ENCODE results near the gene AK8. TPM values are rescaled to one million over a fixed set of nuclear protein-coding genes. Genes with fewer than 3 reads are reported as not detected.

AK8 gene
- total and polyA plus RNA-seq, 2 experiments from 2014 or later = 0.14 to 0.78 TPM

GRCh38 chr9:132909311-132909710 is 31.2 kb upstream of the AK8 start:
- Histone ChIP-seq H4K20me1 (replicated peaks; ENCODE audit: insufficient read depth) (0 out of 2 replicates have a peak, but pooled peaks cover 3% of the 10 kb centered on the region), H3K4me3 (no peak overlapping the region), H3K27ac (ENCODE audit: low read depth) (no peak overlapping the region), H3K4me2 (no peak overlapping the region), H3K36me3 (ENCODE audit: insufficient read depth) (peaks cover 11% of the 10 kb centered on the region), H3K4me1 (ENCODE audit: insufficient read depth) (peaks cover 5% of the 10 kb centered on the region), H3K9me2 (ENCODE audit: insufficient read depth) (no peaks in the 10 kb centered on the region), H3K27me3 (ENCODE audit: insufficient read depth) (no peaks in the 10 kb centered on the region), H3F3A (replicated peaks; ENCODE audit: low read depth) (no peaks in the 10 kb centered on the region), H3K79me2 (replicated peaks; ENCODE audit: insufficient read depth) (no peaks in the 10 kb centered on the region), H2AFZ (no peak overlapping the region)
- Mint-ChIP-seq H3K36me3 (ENCODE audit: low read depth) (peaks cover 21% of the 10 kb centered on the region), H3K27ac (no peak overlapping the region), H3K27me3 (ENCODE audit: insufficient read depth, low read depth, poor library complexity) (peaks cover 4% of the 10 kb centered on the region), H3K4me3 (no peak overlapping the region), H3K4me1 (peaks cover 6% of the 10 kb centered on the region), H3K9me3 (no peaks in the 10 kb centered on the region)
- TF ChIP-seq, protein P1, sequence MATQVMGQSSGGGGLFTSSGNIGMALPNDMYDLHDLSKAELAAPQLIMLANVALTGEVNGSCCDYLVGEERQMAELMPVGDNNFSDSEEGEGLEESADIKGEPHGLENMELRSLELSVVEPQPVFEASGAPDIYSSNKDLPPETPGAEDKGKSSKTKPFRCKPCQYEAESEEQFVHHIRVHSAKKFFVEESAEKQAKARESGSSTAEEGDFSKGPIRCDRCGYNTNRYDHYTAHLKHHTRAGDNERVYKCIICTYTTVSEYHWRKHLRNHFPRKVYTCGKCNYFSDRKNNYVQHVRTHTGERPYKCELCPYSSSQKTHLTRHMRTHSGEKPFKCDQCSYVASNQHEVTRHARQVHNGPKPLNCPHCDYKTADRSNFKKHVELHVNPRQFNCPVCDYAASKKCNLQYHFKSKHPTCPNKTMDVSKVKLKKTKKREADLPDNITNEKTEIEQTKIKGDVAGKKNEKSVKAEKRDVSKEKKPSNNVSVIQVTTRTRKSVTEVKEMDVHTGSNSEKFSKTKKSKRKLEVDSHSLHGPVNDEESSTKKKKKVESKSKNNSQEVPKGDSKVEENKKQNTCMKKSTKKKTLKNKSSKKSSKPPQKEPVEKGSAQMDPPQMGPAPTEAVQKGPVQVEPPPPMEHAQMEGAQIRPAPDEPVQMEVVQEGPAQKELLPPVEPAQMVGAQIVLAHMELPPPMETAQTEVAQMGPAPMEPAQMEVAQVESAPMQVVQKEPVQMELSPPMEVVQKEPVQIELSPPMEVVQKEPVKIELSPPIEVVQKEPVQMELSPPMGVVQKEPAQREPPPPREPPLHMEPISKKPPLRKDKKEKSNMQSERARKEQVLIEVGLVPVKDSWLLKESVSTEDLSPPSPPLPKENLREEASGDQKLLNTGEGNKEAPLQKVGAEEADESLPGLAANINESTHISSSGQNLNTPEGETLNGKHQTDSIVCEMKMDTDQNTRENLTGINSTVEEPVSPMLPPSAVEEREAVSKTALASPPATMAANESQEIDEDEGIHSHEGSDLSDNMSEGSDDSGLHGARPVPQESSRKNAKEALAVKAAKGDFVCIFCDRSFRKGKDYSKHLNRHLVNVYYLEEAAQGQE (IDR thresholded peaks at IDR 0.05; ENCODE audit: unreplicated experiment) = no peak
- TF ChIP-seq CREB1 (CRISPR knock-in tag; IDR thresholded peaks at IDR 0.05; ENCODE audit: low read depth) (no peak), ZNF462 (CRISPR knock-in tag; IDR thresholded peaks at IDR 0.05) (no peak), JUNB (IDR thresholded peaks at IDR 0.05; ENCODE audit: unreplicated experiment) (no peak), ZNF331 (CRISPR knock-in tag; IDR thresholded peaks at IDR 0.05; ENCODE audit: low read depth) (no peak), POLR2AphosphoS5 (IDR thresholded peaks at IDR 0.05; ENCODE audit: low read depth) (no peak), STAT1 (IDR thresholded peaks at IDR 0.05; ENCODE audit: unreplicated experiment) (no peak), EZH2 (IDR thresholded peaks at IDR 0.05; ENCODE audit: low read depth, unreplicated experiment) (no peak)
- TF ChIP-seq, protein P2, sequence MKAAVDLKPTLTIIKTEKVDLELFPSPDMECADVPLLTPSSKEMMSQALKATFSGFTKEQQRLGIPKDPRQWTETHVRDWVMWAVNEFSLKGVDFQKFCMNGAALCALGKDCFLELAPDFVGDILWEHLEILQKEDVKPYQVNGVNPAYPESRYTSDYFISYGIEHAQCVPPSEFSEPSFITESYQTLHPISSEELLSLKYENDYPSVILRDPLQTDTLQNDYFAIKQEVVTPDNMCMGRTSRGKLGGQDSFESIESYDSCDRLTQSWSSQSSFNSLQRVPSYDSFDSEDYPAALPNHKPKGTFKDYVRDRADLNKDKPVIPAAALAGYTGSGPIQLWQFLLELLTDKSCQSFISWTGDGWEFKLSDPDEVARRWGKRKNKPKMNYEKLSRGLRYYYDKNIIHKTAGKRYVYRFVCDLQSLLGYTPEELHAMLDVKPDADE (IDR thresholded peaks at IDR 0.05) = no peak
- TF ChIP-seq, protein P3, sequence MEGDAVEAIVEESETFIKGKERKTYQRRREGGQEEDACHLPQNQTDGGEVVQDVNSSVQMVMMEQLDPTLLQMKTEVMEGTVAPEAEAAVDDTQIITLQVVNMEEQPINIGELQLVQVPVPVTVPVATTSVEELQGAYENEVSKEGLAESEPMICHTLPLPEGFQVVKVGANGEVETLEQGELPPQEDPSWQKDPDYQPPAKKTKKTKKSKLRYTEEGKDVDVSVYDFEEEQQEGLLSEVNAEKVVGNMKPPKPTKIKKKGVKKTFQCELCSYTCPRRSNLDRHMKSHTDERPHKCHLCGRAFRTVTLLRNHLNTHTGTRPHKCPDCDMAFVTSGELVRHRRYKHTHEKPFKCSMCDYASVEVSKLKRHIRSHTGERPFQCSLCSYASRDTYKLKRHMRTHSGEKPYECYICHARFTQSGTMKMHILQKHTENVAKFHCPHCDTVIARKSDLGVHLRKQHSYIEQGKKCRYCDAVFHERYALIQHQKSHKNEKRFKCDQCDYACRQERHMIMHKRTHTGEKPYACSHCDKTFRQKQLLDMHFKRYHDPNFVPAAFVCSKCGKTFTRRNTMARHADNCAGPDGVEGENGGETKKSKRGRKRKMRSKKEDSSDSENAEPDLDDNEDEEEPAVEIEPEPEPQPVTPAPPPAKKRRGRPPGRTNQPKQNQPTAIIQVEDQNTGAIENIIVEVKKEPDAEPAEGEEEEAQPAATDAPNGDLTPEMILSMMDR (conservative IDR thresholded peaks at IDR 0.05; ENCODE audit: low read depth in 2 of 2) = no peak
- ATAC-seq (no peak), DNase-seq (ENCODE audit: low spot score) (no peak)

Data from GM23338 (cell line).